Gastroesophageal sphincter (tissue), 4 donors: Measurements from ENCODE around the gene AAK1. TPM values are rescaled to one million over a fixed set of nuclear protein-coding genes. Genes with fewer than 3 reads are reported as not detected.

ENCODE experiments used
- ATAC-seq: fragments of 150-250 bp; one replicate; pipeline ENCODE4 v1.9.1; 2016; ENCODE audit warnings: mild to moderate bottlenecking, moderate library complexity
- H3K27ac ChIP-seq, 4 donors: fragments of 200-600 bp; sonication (generic) in 3 of 4; 1 replicate in 3 of 4; 2 replicates in 1 of 4; pipeline ENCODE4 v1.5.1; 2016 to 2019
- H3K27me3 ChIP-seq: fragments of 200-600 bp; sonication (generic); one replicate; pipeline ENCODE4 v1.5.1; 2019
- H3K36me3 ChIP-seq, 2 donors: fragments of 200-600 bp; sonication (generic); one replicate each; pipeline ENCODE4 v1.5.1; 2019; ENCODE audit warnings: control low read depth in 1 of 2
- H3K4me1 ChIP-seq, 3 donors: fragments of 200-600 bp; sonication (generic); 1 replicate in 2 of 3; 2 replicates in 1 of 3; pipeline ENCODE4 v1.5.1; 2016 to 2019; ENCODE audit warnings: control low read depth in 2 of 3
- H3K4me3 ChIP-seq, 2 donors: fragments of 200-600 bp; sonication (generic); one replicate each; pipeline ENCODE4 v1.5.1; 2019; ENCODE audit warnings: mild to moderate bottlenecking in 1 of 2, moderate library complexity in 1 of 2
- H3K9me3 ChIP-seq, 3 donors: fragments of 200-600 bp; sonication (generic); one replicate each; pipeline ENCODE4 v1.5.1; 2017 to 2019; ENCODE audit warnings: control low read depth in 2 of 3
- CTCF ChIP-seq, 4 experiments: fragments of 200-600 bp in 2 of 4; fragments of 450-650 bp in 2 of 4; sonication (generic) in 1 of 4; IDR thresholded peaks; one replicate each; pipeline ENCODE4 v1.5.1; 2017 to 2019; ENCODE audit warnings: antibody characterized with exemption in 4 of 4, mild to moderate bottlenecking in 2 of 4, moderate library complexity in 2 of 4
- EP300 ChIP-seq: sonication (generic); formaldehyde crosslinking; IDR thresholded peaks from one replicate; pipeline ENCODE4 v1.6.1; 2017; ENCODE audit warnings: antibody characterized with exemption, mild to moderate bottlenecking
- POLR2A ChIP-seq, 2 donors: fragments of 450-650 bp; IDR thresholded peaks; one replicate each; pipeline ENCODE4 v1.6.1; 2017; ENCODE audit warnings: antibody characterized with exemption in 2 of 2, mild to moderate bottlenecking in 2 of 2, moderate library complexity in 1 of 2
- POLR2AphosphoS5 ChIP-seq: sonication (generic); formaldehyde crosslinking; IDR thresholded peaks from one replicate; pipeline ENCODE4 v1.6.1; 2017; ENCODE audit warnings: antibody characterized with exemption
- WGBS, 2 donors: methylation state at CpG; one replicate each; pipeline ENCODE4 v1.1.5; 2018; ENCODE audit warnings: low coverage in 1 of 2; 5-methylcytosine and 5-hydroxymethylcytosine counted together
- total RNA-seq, 4 donors: library from RNA; depleted of rRNA; stranded (reverse); fragments of >200 nt; gene quantifications; one replicate each; pipeline ENCODE4 v1.1.0, GENCODE V29; 2016

AAK1 gene
- total RNA-seq, 4 donors from 2014 or later, result 32.3 to 55.9 (median 49.6) TPM

- TF ChIP-seq CTCF (IDR thresholded peaks at IDR 0.05) (no peak), POLR2AphosphoS5 (no peak), EP300 (no peak), POLR2A (IDR thresholded peaks at IDR 0.05) (no peak)
- H3K36me3 ChIP-seq, result no peaks in the 10 kb centered on the region
- H3K9me3 ChIP-seq, result no peaks in the 10 kb centered on the region
- H3K4me3 ChIP-seq, result no peak overlapping the region
- no peak overlapping the region for H3K27ac ChIP-seq
- peaks cover 0 to 52% (median 11%) of the 10 kb centered on the region in 3 donors for H3K4me1 ChIP-seq
- H3K27me3 ChIP-seq, result no peaks in the 10 kb centered on the region
- 75 to 91% methylated on average over 2 of the region's 2 CpGs for WGBS, 2 donors
- ATAC-seq, result no peak
Measured at GRCh38 chr2:69636395-69636794, 7.1 kb downstream of the AAK1 start.

DNA sequence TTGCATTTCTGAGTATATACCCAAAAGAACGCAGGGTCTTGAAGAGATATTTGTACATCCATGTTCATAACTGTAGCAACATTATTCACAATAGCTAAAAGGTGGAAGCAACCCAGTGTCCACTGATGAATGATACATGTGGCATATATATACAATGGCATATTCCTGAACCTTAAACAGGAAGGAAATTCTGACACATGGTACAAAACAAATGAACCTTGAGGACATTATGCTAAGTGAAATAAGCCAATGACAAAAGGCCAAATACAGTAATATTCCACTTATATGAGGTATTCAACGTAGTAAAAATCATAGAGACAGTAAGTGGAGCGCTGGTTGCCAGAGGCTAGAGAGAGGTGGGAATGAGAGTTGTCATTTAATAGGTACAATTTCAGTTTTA is 8.1 kb downstream of the AAK1 start:
- no peak for TF ChIP-seq EP300
- TF ChIP-seq CTCF (IDR thresholded peaks at IDR 0.05), result no peak
- no peak for TF ChIP-seq POLR2AphosphoS5
- TF ChIP-seq POLR2A (IDR thresholded peaks at IDR 0.05), result no peak
- WGBS, 2 donors, result 75 to 91% methylated on average over 1 to 3 of the region's 3 CpGs
- no peaks in the 10 kb centered on the region for H3K27me3 ChIP-seq
- no peak for ATAC-seq
- H3K36me3 ChIP-seq, result no peaks in the 10 kb centered on the region
- no peak overlapping the region for H3K4me3 ChIP-seq
- H3K27ac ChIP-seq, result no peak overlapping the region
- H3K4me1 ChIP-seq, result peaks cover 0 to 52% (median 2%) of the 10 kb centered on the region in 3 donors
- H3K9me3 ChIP-seq, result no peaks in the 10 kb centered on the region

GRCh38 chr2:69634196-69634821 is 9.2 kb downstream of the AAK1 start:
- TF ChIP-seq POLR2AphosphoS5, result no peak
- H3K9me3 ChIP-seq, result no peaks in the 10 kb centered on the region
- ATAC-seq, result no peak
- H3K4me3 ChIP-seq, result no peak overlapping the region
- 72 to 100% methylated on average over 2 to 4 of the region's 4 CpGs for WGBS, 2 donors
- H3K27me3 ChIP-seq, result no peaks in the 10 kb centered on the region
- no peak overlapping the region for H3K27ac ChIP-seq
- H3K4me1 ChIP-seq, result peaks cover 0 to 51% (median 0%) of the 10 kb centered on the region in 3 donors
- H3K36me3 ChIP-seq, result no peaks in the 10 kb centered on the region

DNA sequence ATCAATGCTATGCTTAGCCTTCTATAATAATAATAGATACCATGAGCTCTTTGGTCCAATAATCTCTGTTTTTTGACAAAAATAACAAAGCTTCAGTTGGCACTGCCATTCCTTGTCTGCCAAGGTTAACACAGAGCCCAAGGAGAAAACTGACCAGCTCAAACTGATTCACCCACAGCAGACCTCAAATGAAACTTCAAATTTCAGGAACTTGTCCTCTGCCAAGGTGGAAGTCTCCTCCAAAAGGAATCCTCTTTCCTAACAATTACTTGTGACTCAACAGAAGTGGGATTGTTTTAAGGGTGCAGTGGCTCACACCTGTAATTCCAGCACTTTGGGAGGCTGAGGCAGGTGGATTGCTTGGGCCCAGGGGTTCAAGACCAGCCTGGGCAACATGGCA is 12.1 kb downstream of the AAK1 start:
- Histone ChIP-seq H3K4me1 (peaks cover 0 to 46% (median 0%) of the 10 kb centered on the region in 3 donors), H3K9me3 (no peaks in the 10 kb centered on the region), H3K4me3 (no peak overlapping the region), H3K36me3 (no peaks in the 10 kb centered on the region), H3K27me3 (no peaks in the 10 kb centered on the region), H3K27ac (no peak overlapping the region)
- no peak for ATAC-seq
- TF ChIP-seq EP300 (no peak), POLR2AphosphoS5 (no peak), POLR2A (IDR thresholded peaks at IDR 0.05) (no peak), CTCF (IDR thresholded peaks at IDR 0.05) (no peak)

GRCh38 chr2:69629921-69630608 is 13.5 kb downstream of the AAK1 start:
- no peaks in the 10 kb centered on the region for H3K36me3 ChIP-seq
- no peak overlapping the region for H3K27ac ChIP-seq
- no peaks in the 10 kb centered on the region for H3K27me3 ChIP-seq
- no peak overlapping the region for H3K4me3 ChIP-seq
- WGBS, 2 donors, result 87 to 97% methylated on average over 5 of the region's 6 CpGs
- no peak for TF ChIP-seq POLR2A (IDR thresholded peaks at IDR 0.05)
- peaks cover 0 to 43% (median 0%) of the 10 kb centered on the region in 3 donors for H3K4me1 ChIP-seq
- ATAC-seq, result no peak
- no peaks in the 10 kb centered on the region for H3K9me3 ChIP-seq
